Testis (tissue), 3 donors: ENCODE data around the gene C6orf89. TPM values are rescaled to one million over a fixed set of nuclear protein-coding genes. Genes with fewer than 3 reads are reported as not detected.

Source experiments
- DNase-seq: peaks from one replicate; pipeline ENCODE4 v3.0.0-alpha.2; 2019
- H3K27ac ChIP-seq, 2 donors: fragments of 200-600 bp; sonication (generic); one replicate each; pipeline ENCODE4 v1.5.1; 2019
- H3K27me3 ChIP-seq: fragments of 200-600 bp; sonication (generic); one replicate; pipeline ENCODE4 v1.5.1; 2019
- H3K36me3 ChIP-seq: fragments of 200-600 bp; sonication (generic); one replicate; pipeline ENCODE4 v1.5.1; 2017; ENCODE audit warnings: low read depth; ENCODE audit errors: missing control alignments
- H3K4me1 ChIP-seq: fragments of 200-600 bp; sonication (generic); one replicate; pipeline ENCODE4 v1.5.1; 2019
- H3K4me3 ChIP-seq, 2 donors: fragments of 200-600 bp; sonication (generic); one replicate each; pipeline ENCODE4 v1.5.1; 2017 to 2019
- H3K9me3 ChIP-seq: fragments of 200-600 bp; sonication (generic); one replicate; pipeline ENCODE4 v1.5.1; 2017
- POLR2A ChIP-seq: fragments of 450-650 bp; IDR thresholded peaks from one replicate; pipeline ENCODE4 v1.6.1; 2017; ENCODE audit warnings: antibody characterized with exemption, mild to moderate bottlenecking, moderate library complexity
- WGBS, 2 donors: methylation state at CpG; one replicate each; pipeline ENCODE4 v1.1.5; 2018; 5-methylcytosine and 5-hydroxymethylcytosine counted together
- intact Hi-C: fragments of 100-400 bp; cut with DNase I; formaldehyde crosslinking; loops from one replicate; pipeline ENCODE4 v1.15.1; 2023; ENCODE audit warnings: low total_unique reads
- polyA plus RNA-seq: library from polyadenylated mRNA; stranded (reverse); fragments of 350-450 nt; fragmentation: Illumina TruSeq; extraction: RNeasy Lipid Tissue Mini Kit (QIAGEN cat#74804); gene quantifications from one replicate; pipeline ENCODE4 v1.2.3, GENCODE V29; 2014; ENCODE audit warnings: low read depth, low replicate concordance; ENCODE audit not compliant: insufficient read depth
- total RNA-seq, 2 donors: library from RNA; depleted of rRNA; stranded (reverse); fragments of >200 nt; gene quantifications; one replicate each; pipeline ENCODE4 v1.2.3, GENCODE V29; 2016
- TF ChIP-seq, protein P1 (sequence below), 3 experiments: fragments of 450-650 bp in 2 of 3; fragments of 200-600 bp in 1 of 3; sonication (generic) in 1 of 3; IDR thresholded peaks; one replicate each; pipeline ENCODE4 v1.5.1; 2016 to 2019; ENCODE audit warnings: antibody characterized with exemption in 3 of 3, mild to moderate bottlenecking in 2 of 3, moderate library complexity in 1 of 3

The C6orf89 gene
- total and polyA plus RNA-seq, 3 donors from 2014 or later, result 78.9 to 93.6 (median 80.3) TPM

DNA sequence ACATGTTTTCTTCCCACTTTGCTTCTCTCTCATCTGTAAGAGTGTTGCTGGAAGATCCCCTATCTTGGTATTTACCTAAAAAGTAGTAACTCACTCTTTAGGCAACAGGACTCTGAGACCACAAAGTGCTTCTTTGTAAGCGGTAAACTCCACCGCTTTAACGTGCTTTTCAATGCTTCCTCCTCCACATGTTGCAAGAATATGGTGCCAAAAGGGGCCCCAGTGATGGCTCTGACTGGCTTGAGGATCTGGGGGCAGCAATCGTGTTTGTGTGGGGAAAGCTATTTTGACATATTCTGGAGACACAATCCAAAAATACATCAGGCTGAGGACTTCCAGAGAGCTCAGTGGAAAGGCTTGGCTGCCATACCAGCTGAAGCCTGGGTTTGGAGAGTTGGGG lies 34.1 kb upstream of the C6orf89 start:
- no peaks in the 10 kb centered on the region for H3K36me3 ChIP-seq
- no peak for DNase-seq
- 52 to 68% methylated on average over 4 of the region's 4 CpGs for WGBS, 2 donors
- no peaks in the 10 kb centered on the region for H3K9me3 ChIP-seq
- H3K27ac ChIP-seq, result peak overlapping the region in 1 of 2 donors; percentile 12
- intact Hi-C loops, result no loop called here
- no peaks in the 10 kb centered on the region for H3K27me3 ChIP-seq
- no peak for TF ChIP-seq POLR2A
- TF ChIP-seq, protein P1, sequence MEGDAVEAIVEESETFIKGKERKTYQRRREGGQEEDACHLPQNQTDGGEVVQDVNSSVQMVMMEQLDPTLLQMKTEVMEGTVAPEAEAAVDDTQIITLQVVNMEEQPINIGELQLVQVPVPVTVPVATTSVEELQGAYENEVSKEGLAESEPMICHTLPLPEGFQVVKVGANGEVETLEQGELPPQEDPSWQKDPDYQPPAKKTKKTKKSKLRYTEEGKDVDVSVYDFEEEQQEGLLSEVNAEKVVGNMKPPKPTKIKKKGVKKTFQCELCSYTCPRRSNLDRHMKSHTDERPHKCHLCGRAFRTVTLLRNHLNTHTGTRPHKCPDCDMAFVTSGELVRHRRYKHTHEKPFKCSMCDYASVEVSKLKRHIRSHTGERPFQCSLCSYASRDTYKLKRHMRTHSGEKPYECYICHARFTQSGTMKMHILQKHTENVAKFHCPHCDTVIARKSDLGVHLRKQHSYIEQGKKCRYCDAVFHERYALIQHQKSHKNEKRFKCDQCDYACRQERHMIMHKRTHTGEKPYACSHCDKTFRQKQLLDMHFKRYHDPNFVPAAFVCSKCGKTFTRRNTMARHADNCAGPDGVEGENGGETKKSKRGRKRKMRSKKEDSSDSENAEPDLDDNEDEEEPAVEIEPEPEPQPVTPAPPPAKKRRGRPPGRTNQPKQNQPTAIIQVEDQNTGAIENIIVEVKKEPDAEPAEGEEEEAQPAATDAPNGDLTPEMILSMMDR (IDR thresholded peaks at IDR 0.05), result no peak
- no peak overlapping the region for H3K4me3 ChIP-seq
- peaks cover 51% of the 10 kb centered on the region for H3K4me1 ChIP-seq

DNA sequence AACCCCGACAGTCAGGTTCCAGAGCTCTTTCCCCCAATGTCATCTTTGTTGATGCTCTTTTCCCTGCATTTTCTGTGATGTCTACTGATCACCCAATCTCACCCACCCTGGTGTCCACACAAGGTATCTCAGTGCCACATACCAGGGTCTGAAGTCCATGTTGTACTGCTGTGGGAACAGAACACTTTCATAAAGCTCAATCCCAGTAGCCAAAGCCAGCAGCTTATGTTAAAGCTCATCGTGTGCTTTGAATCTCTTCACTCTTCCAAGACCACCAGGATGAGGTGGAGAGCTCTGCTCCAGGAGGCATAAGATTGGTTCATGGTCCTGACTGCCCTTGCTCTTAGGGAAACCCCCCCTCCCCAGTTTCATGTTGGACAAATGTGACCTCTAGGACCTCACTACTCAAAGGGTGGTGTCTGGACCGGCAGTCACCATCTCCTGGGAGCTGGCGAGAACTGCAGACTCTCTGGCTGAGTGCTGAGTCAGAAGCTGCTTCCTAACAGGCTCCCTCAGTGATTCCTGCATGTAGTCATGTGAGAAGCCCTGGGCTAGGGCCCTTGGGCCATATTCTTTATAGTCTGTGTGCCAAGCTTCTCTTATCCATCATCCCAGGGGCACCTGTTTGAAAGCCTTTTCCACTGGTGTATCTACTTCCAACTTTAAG lies 33.1 kb upstream of the C6orf89 start:
- Histone ChIP-seq H3K36me3 (no peaks in the 10 kb centered on the region), H3K4me3 (no peak overlapping the region), H3K27ac (peak overlapping the region in 1 of 2 donors; percentile 12), H3K27me3 (no peaks in the 10 kb centered on the region), H3K9me3 (no peaks in the 10 kb centered on the region), H3K4me1 (peaks cover 51% of the 10 kb centered on the region)
- TF ChIP-seq POLR2A, result no peak
- TF ChIP-seq, protein P1 (IDR thresholded peaks at IDR 0.05), result peak in 1 of 3 experiments; percentile 7
- DNase-seq, result no peak
- 63 to 71% methylated on average over 2 to 4 of the region's 4 CpGs for WGBS, 2 donors
- intact Hi-C loops, result no loop called here

DNA sequence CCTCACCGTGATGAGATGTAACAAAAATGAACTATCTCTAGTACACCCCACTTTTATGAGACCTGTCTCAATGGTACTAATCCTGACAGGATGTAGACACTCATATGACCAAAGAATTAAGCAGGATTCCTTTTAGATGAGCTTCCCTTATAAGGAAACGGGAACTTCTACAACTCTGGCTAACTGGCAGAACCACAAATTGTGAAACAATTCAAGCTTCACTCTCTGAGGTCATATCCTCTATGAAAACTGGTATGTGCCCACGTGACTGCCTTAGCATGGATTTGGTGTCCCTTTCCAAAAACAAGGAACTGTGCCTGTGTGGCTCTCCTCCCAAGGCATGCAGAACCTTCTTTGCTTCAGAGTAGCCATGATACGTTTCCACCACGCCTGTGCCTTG lies 32.4 kb upstream of the C6orf89 start:
- peaks cover 46% of the 10 kb centered on the region for H3K4me1 ChIP-seq
- TF ChIP-seq, protein P1 (IDR thresholded peaks at IDR 0.05), result no peak
- TF ChIP-seq POLR2A, result no peak
- 68 to 73% methylated on average over 5 of the region's 5 CpGs for WGBS, 2 donors
- H3K9me3 ChIP-seq, result no peaks in the 10 kb centered on the region
- peak overlapping the region in 1 of 2 donors; percentile 12 for H3K27ac ChIP-seq
- H3K36me3 ChIP-seq, result no peaks in the 10 kb centered on the region
- intact Hi-C loops, result no loop called here
- no peaks in the 10 kb centered on the region for H3K27me3 ChIP-seq
- DNase-seq, result no peak
- no peak overlapping the region for H3K4me3 ChIP-seq

DNA sequence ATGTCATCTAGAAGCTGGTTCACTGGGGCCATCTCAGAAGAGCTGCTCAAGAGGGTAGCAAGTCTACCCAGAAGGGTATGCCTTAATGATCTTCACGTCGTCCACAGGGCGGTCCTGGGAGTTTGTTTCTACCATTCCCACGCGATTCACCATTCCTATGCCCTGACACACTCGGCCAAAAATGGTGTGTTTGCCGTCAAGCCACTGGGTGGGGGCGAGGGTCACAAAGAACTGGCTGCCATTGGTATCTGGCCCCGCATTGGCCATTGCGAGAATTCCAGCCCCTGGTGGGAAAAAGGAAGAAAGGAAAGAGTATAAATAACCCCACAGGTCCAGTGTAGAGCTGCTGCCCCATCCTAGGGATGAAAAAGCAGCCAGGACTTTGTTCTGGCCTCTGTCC lies 30.0 kb upstream of the C6orf89 start:
- no peak overlapping the region for H3K27ac ChIP-seq
- TF ChIP-seq, protein P1 (IDR thresholded peaks at IDR 0.05), result no peak
- TF ChIP-seq POLR2A, result no peak
- no peak for DNase-seq
- 93 to 96% methylated on average over 10 of the region's 10 CpGs for WGBS, 2 donors
- intact Hi-C loops, result no loop called here
- no peaks in the 10 kb centered on the region for H3K36me3 ChIP-seq
- peaks cover 28% of the 10 kb centered on the region for H3K4me1 ChIP-seq
- H3K27me3 ChIP-seq, result no peaks in the 10 kb centered on the region
- H3K4me3 ChIP-seq, result no peak overlapping the region
- H3K9me3 ChIP-seq, result no peaks in the 10 kb centered on the region

DNA sequence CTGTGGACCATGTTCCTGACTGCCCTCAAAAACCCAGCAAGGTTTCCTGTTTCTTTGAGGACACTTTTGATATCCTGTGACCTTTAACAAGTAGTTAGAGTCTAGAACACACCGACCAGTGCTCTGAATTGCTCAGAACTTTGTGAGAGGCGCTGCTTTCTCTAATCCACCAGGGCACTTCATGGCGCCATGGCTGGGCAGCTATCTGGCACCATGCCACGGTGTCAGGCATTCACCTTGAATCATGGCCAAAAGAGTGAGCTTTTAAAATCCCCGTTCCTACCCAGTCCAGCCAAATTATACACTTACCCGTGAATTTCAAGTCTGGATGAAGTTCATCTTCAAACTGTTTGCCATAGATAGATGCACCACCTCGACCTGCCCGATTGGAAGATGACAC lies 29.5 kb upstream of the C6orf89 start:
- Histone ChIP-seq H3K4me1 (peaks cover 23% of the 10 kb centered on the region), H3K27ac (no peak overlapping the region), H3K27me3 (no peaks in the 10 kb centered on the region), H3K9me3 (no peaks in the 10 kb centered on the region), H3K4me3 (no peak overlapping the region), H3K36me3 (no peaks in the 10 kb centered on the region)
- intact Hi-C loops, result no loop called here
- DNase-seq, result no peak
- WGBS, 2 donors, result 74 to 85% methylated on average over 8 of the region's 8 CpGs
- TF ChIP-seq, protein P1 (IDR thresholded peaks at IDR 0.05), result peak in 1 of 3 experiments; percentile 12
- TF ChIP-seq POLR2A, result no peak
